GM12874 (cell line): ENCODE measurements around the gene IL17RD.

Experiments
- TF ChIP-seq, protein P1 (sequence below): IDR thresholded peaks from 2 replicates; pipeline ENCODE4 v1.5.1; 2011; ENCODE audit warnings: low read depth, mild to moderate bottlenecking, control low read depth, low read length, moderate library complexity; ENCODE audit not compliant: insufficient read depth

IL17RD gene

DNA sequence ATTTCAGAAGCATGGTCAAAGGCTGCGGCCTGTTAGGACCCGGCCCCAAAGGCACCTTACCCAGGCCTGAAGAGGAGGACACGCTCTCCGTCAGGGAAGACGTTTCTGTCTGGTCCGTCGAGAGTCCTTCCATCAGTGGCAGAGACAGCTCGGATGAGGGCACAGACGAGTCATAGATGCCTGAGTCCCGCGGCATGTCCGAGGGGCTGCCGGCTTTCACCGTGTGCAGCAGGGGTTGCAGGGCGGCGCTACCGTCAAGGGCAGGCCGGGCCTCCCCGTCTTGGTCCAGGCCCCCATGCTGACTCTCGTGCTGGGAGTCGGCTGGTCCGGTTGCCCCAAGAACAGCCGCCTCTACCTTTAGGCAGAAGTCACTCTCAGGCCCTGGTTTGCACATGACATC lies 67.6 kb downstream of the IL17RD start:
- TF ChIP-seq, protein P1, sequence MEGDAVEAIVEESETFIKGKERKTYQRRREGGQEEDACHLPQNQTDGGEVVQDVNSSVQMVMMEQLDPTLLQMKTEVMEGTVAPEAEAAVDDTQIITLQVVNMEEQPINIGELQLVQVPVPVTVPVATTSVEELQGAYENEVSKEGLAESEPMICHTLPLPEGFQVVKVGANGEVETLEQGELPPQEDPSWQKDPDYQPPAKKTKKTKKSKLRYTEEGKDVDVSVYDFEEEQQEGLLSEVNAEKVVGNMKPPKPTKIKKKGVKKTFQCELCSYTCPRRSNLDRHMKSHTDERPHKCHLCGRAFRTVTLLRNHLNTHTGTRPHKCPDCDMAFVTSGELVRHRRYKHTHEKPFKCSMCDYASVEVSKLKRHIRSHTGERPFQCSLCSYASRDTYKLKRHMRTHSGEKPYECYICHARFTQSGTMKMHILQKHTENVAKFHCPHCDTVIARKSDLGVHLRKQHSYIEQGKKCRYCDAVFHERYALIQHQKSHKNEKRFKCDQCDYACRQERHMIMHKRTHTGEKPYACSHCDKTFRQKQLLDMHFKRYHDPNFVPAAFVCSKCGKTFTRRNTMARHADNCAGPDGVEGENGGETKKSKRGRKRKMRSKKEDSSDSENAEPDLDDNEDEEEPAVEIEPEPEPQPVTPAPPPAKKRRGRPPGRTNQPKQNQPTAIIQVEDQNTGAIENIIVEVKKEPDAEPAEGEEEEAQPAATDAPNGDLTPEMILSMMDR, result no peak

DNA sequence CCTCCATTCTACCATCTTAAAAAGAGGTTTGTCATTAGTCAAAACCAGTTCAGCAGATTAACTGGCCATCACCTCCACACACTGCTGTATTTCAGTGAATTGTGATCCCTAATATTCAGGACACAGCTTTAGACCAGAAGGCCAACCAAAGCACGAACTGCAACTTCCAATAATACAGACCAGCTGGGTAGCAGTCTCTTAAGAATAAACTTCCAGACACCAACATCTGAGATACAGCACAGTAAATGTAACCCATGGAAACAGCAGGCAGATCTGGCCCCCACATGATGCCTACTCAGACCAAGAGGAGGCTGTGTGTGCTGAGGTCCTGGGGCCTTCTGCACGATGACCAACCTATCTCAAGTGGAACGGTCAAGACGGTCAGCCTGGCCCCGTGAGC lies 69.8 kb downstream of the IL17RD start:
- TF ChIP-seq, protein P1, result no peak

DNA sequence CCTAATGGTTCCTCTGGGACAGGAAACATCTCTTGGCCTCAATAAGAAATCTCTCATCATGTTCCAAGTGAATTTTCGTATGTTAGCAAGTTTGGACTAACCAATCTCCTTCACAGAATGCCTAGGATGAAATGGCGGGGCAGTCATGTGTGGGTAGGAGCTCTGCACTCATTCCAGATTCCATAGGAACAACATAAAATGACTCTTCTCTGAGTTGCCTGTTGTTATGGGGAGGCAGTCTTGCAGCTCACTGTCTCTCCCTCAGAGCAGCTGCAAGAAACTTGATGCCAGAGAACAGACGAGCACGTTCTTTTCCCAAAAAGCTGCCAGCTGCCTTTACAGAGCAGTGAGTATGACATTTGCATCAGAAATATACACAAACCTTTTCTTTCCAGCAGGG lies 70.6 kb downstream of the IL17RD start:
- TF ChIP-seq, protein P1, result no peak

DNA sequence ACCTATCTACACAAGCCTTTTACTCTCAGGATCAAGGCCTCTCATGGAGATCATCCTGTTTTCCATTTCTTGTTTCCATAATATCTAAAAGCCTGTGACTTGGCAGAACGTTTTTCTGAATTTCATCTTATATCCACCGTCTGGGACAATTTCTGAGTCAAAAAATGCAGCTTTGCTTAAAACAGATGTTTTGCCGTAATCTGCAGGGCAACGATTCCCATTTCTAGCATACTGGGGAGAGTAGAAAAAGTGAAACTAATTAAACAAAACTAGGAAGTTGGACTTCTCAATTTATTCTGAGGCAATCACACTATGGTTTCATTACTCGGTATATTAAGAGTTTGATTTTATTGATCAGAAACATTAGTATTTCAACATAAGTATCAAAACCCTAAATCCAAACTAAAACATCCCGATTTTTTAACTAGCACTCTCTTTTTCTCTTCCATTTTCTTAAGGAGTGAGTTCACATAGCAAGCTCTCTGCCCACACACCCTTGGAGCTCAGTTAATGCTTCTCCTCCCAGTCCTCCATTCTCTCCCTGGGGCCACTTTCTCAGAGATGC lies 71.1 kb downstream of the IL17RD start:
- TF ChIP-seq, protein P1, result no peak

DNA sequence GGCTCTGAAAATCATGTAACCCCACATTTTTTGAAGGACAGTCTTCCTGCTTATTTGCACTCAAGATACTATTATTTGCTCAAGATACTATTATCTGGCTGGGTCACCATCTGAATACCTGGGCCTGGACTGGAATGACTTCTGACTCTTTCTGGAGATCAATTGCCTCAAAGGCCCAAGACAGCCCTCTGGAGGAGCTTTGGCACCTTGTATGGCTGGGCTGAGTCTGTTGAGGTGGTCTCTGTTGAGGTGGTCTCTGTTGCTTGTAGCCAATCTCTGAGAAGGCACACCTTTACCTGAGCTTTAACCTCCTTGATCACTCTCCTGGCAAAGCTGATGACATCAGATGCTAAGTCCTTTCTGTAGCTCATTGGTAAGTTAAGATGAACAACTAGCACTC lies 71.7 kb downstream of the IL17RD start:
- TF ChIP-seq, protein P1, result no peak

DNA sequence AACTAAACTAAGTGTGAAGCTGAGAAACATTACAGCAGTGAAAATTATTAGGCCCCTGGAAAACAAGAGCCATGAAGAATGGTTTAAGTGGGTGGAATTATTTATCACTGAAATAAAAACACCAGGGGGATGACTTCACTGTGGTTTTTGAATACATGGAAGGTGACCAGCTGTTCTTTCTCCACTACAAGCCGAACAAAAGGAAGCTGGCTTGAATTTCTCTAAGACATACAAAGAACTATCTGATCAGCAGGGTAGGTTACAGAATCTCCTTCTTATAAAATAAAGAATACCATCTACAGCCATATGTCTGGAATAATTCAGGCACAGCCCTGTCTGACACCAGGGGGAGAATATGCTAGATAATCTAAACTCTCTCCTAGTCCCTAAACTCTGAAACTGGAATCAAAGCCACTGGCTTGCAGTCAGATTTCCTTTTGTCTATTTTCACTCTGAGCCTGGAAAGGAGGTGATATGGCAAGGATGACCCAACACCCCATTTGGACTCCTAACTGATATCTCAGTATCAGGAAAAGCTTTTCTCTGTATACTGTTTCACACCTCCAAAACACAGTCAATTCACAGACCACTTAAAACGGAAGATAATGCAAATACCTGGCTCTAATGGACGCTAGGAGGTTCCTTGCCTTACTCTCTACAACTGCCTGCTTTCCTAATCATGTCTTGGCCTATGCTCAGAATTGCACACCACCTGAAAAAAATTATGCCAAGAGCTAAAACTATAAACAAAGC lies 73.5 kb downstream of the IL17RD start:
- TF ChIP-seq, protein P1, result no peak

DNA sequence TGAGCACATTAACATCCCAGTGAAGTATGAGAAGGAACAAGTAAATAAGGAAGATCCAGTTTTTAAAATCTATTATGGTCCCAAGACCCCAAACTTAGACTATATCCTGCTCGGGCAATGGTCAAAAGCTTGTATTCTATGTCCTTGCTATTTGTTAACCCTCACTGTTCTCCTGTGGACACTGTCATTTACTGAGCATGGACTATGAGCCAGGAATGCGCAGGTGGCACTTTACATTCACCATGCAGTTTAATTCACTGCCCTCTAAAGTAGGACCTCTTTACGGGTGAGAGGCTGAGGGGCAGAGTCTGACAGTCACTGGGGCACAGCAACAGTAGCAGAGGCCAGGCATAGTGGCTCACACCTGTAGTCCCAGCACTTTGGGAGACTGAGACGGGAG lies 76.1 kb downstream of the IL17RD start:
- TF ChIP-seq, protein P1, result no peak
